Osteocyte (in vitro differentiated cells): ENCODE results near the gene CHD6. TPM values are rescaled to one million over a fixed set of nuclear protein-coding genes. Genes with fewer than 3 reads are reported as not detected.

ENCODE experiments used
- DNase-seq: peaks from one replicate; pipeline ENCODE4 v3.0.0; 2021; ENCODE audit warnings: mixed read lengths; ENCODE audit not compliant: unreplicated experiment; ENCODE audit errors: extremely low spot score
- H3K27ac Mint-ChIP-seq: one replicate; pipeline ENCODE4 v1.8.0; 2021; ENCODE audit warnings: mild to moderate bottlenecking, mixed read lengths; ENCODE audit not compliant: unreplicated experiment
- H3K27me3 Mint-ChIP-seq: one replicate; pipeline ENCODE4 v1.8.0; 2021; ENCODE audit warnings: mixed read lengths; ENCODE audit not compliant: unreplicated experiment
- H3K36me3 Mint-ChIP-seq: one replicate; pipeline ENCODE4 v1.8.0; 2021; ENCODE audit warnings: mixed read lengths; ENCODE audit not compliant: unreplicated experiment
- H3K4me1 Mint-ChIP-seq: one replicate; pipeline ENCODE4 v1.8.0; 2021; ENCODE audit warnings: mixed read lengths; ENCODE audit not compliant: unreplicated experiment
- H3K4me3 Mint-ChIP-seq: one replicate; pipeline ENCODE4 v1.8.0; 2021; ENCODE audit warnings: mild to moderate bottlenecking, moderate library complexity, mixed read lengths; ENCODE audit not compliant: unreplicated experiment
- H3K9me3 Mint-ChIP-seq: one replicate; pipeline ENCODE4 v1.8.0; 2021; ENCODE audit warnings: mixed read lengths; ENCODE audit not compliant: unreplicated experiment
- total RNA-seq: library from RNA; stranded (reverse); gene quantifications from 2 replicates; pipeline ENCODE4 v1.2.1, GENCODE V29; 2021
- TF ChIP-seq, protein P1 (sequence below): fragments of 200-600 bp; sonication (generic); IDR thresholded peaks from 2 replicates; pipeline ENCODE4 v1.5.0; 2021; ENCODE audit warnings: antibody characterized with exemption, mild to moderate bottlenecking, moderate library complexity

CHD6 gene
- total RNA-seq, 1 donor from 2014 or later: 51.4 TPM

DNA sequence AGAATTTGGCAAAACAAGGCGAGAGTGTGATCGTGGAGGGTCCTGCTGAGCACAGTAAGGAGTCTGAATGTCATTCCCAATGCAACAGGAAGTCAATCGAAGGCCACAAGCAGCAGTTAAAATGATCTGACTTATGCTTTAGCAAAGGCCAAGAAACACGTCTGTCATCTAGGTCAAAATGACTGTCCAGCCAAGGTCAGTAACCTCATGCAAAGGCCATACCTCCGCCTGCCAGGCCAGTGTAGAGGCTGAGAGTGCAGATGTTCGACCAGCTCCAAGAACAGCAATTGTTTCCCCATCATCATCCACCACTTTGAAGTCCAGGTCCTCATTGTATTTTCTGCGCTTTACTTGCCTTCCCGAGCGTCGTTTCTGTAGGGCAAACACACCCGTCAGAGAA is 105.6 kb downstream of the CHD6 start:
- peaks cover 36% of the 10 kb centered on the region for H3K36me3 Mint-ChIP-seq
- peak overlapping the region; percentile 20 for H3K27ac Mint-ChIP-seq
- no peak for DNase-seq
- H3K27me3 Mint-ChIP-seq: no peaks in the 10 kb centered on the region
- peaks cover 14% of the 10 kb centered on the region for H3K4me1 Mint-ChIP-seq
- H3K9me3 Mint-ChIP-seq: no peaks in the 10 kb centered on the region
- no peak overlapping the region for H3K4me3 Mint-ChIP-seq
- TF ChIP-seq, protein P1, sequence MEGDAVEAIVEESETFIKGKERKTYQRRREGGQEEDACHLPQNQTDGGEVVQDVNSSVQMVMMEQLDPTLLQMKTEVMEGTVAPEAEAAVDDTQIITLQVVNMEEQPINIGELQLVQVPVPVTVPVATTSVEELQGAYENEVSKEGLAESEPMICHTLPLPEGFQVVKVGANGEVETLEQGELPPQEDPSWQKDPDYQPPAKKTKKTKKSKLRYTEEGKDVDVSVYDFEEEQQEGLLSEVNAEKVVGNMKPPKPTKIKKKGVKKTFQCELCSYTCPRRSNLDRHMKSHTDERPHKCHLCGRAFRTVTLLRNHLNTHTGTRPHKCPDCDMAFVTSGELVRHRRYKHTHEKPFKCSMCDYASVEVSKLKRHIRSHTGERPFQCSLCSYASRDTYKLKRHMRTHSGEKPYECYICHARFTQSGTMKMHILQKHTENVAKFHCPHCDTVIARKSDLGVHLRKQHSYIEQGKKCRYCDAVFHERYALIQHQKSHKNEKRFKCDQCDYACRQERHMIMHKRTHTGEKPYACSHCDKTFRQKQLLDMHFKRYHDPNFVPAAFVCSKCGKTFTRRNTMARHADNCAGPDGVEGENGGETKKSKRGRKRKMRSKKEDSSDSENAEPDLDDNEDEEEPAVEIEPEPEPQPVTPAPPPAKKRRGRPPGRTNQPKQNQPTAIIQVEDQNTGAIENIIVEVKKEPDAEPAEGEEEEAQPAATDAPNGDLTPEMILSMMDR: no peak

DNA sequence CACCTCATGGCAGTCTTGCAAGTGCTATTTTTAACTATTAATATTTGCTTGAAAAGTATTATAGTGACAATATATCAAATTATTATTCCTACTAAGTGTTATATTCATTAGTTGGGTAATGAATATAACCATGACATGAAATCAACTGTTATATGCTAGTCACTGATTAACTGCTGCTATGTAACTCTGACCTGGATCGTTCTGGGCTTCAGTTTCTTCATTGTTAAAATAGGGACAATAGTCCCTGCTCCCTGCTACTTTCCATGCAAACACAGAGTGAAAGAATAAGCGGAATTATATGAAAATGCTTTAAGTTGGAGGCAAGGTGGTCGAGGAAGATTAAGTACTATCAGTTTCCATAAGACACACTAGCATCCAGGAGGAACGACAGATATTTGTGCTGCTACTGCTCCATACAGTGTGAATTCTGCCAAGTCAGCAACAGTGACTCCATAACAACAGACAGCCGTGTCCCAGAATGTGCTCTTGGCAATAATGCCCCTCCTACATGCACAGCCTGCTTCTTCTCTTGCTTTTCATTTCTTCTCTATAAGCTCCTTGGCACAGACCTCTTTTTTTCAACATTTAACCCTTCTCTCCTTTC is 107.2 kb downstream of the CHD6 start:
- Mint-ChIP-seq H3K4me3 (no peak overlapping the region), H3K27ac (no peak overlapping the region), H3K36me3 (peaks cover 38% of the 10 kb centered on the region), H3K9me3 (no peaks in the 10 kb centered on the region), H3K4me1 (peaks cover 14% of the 10 kb centered on the region), H3K27me3 (no peaks in the 10 kb centered on the region)
- no peak for DNase-seq
- TF ChIP-seq, protein P1: no peak

DNA sequence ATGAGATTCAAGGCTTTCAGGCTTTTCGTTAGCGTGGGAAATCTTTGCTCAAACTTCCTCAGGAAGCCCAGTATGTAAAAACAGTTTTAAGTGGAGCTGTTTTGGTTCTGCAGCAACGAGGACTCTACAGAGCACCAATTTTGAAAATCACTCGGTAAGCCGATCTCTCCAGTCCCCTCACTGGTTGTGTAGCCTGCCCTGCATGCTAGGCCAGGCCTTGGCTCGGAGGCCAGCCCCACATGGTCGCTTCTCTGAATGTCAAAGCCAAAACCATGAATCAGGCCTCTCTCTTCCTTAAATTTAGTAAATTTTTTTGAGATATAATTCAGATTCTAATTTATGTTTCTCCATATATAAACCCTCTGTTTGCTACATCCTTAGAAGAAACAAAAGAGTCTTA is 108.0 kb downstream of the CHD6 start:
- Mint-ChIP-seq H3K4me1 (peaks cover 14% of the 10 kb centered on the region), H3K36me3 (peaks cover 42% of the 10 kb centered on the region), H3K4me3 (no peak overlapping the region), H3K27ac (no peak overlapping the region), H3K27me3 (no peaks in the 10 kb centered on the region), H3K9me3 (peaks cover 1% of the 10 kb centered on the region)
- DNase-seq: no peak
- TF ChIP-seq, protein P1: no peak

DNA sequence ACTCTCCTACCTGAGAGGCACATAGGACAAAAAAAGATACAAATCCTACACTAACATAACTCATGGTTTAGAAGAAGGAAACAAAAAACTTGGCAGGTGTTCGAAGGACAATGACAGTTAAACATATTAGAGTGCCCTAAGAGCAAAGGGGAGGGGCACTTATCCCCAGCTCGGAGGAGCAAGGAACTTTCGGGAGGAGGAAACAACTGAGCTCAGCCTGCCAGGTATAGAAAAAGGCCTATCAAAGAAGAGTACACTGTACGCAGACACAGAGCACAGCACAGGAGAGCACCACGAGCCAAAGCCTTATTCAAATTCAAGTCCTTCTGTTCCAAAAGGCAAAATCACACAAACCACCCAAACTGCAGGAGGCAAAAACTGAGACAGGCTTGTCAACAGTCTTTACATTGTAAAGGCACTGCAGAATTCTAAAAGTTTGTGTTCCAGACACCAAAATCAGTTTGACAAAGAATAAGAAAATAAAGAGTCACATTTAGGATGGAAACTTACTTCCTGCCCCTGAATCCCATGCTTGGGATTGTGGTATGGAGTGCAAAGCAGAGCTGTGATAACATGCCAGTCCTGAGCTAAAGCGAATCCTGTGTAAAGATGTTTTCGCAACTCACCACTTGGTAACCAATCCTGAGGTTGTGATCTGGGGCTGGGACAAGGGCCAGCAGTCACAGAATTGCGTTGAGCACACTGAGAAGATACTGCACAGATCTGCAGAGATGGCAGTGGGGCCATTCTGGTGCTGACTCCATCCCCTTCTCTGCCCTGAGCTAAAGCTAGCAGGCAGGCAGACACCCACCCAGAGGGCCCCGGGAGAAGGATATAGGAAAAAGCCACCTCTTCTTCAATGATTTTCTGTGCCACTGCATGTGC is 108.6 kb downstream of the CHD6 start:
- DNase-seq: no peak
- Mint-ChIP-seq H3K36me3 (peaks cover 36% of the 10 kb centered on the region), H3K27ac (no peak overlapping the region), H3K4me1 (peaks cover 14% of the 10 kb centered on the region), H3K9me3 (peaks cover 4% of the 10 kb centered on the region), H3K4me3 (no peak overlapping the region), H3K27me3 (no peaks in the 10 kb centered on the region)
- TF ChIP-seq, protein P1: no peak

DNA sequence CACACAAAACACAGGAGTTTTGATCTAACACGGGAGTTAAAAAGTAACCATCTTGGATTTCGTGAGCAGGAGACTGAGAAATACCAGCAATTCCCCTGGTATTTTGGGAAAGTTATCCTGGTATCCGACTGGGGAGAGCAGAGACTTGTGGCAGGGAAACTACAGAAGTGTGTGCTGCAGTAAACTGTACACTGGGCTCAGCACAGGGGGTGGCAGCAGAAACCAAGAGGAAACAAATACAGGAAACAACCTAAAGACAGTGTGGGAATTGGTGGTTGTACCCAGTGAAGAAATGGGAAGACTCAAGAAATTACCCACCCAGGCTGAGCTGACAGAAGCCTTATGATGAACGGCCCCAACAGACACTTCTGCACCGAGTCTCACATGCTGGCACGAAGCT is 109.8 kb downstream of the CHD6 start:
- H3K4me3 Mint-ChIP-seq: no peak overlapping the region
- H3K4me1 Mint-ChIP-seq: peaks cover 14% of the 10 kb centered on the region
- no peaks in the 10 kb centered on the region for H3K27me3 Mint-ChIP-seq
- peaks cover 4% of the 10 kb centered on the region for H3K9me3 Mint-ChIP-seq
- peaks cover 37% of the 10 kb centered on the region for H3K36me3 Mint-ChIP-seq
- H3K27ac Mint-ChIP-seq: no peak overlapping the region
- TF ChIP-seq, protein P1: no peak
- no peak for DNase-seq
